ENCODE measurements around the gene BLNK. TPM values are rescaled to one million over a fixed set of nuclear protein-coding genes. Genes with fewer than 3 reads are reported as not detected.

The BLNK gene
- total and polyA plus RNA-seq, 2 donors (not counting 1 experiment from before 2014, with no cell fraction given) = 153 to 205 TPM

GRCh38 chr10:96228408-96228994 lies 42.9 kb downstream of the BLNK start:
- intact Hi-C loops (cut with micrococcal nuclease) = loop anchor here (5.0 kb wide), 1 partner anchor 211 kb away; no protein-coding TSS in a partner anchor
- CTCF ChIA-PET = interaction anchor here (1.3 to 18.4 kb wide), 27 partner anchors 11 to 229 kb away, joined by 3 to 964 read pairs (median 11); partner anchors contain the start of genes BLNK and DNTT
- WGBS (ENCODE audit: insufficient coverage) = 95% methylated on average over 5 of the region's 9 CpGs
- H3K27me3 ChIP-seq (replicated peaks in 1 of 4; ENCODE audit: control extremely low read depth in 1 of 4, control insufficient read depth in 3 of 4, insufficient read depth in 4 of 4, low read length in 3 of 4) = no peaks in the 10 kb centered on the region
- H3K9me3 Mint-ChIP-seq (ENCODE audit: insufficient read depth) = no peaks in the 10 kb centered on the region
- TF ChIP-seq EZH2 (IDR thresholded peaks at IDR 0.05; ENCODE audit: borderline replicate concordance, insufficient read depth, low read depth, low read length, poor library complexity, severe bottlenecking) = no peak
- no peak overlapping the region for H3K4me3 ChIP-seq (ENCODE audit: control extremely low read depth in 1 of 5, extremely low read depth in 1 of 5, insufficient read depth in 1 of 5, low read depth in 2 of 5, low read length in 4 of 5)
- H3K9ac ChIP-seq (ENCODE audit: low read length) = no peak overlapping the region
- no peaks in the 10 kb centered on the region for H3K9me3 ChIP-seq (ENCODE audit: control extremely low read depth in 1 of 3, control insufficient read depth in 2 of 3, insufficient read depth in 1 of 3, low read length in 2 of 3)
- no peak overlapping the region for H3K27ac ChIP-seq (ENCODE audit: low read length in 2 of 2)
- ATAC-seq (ENCODE audit: low read depth) (no peak), DNase-seq (no peak)
- peaks cover 19 to 27% of the 10 kb centered on the region in 2 donors for H3K4me1 ChIP-seq (ENCODE audit: control insufficient read depth in 2 of 2, insufficient read depth in 2 of 2, low read length in 2 of 2)
- peaks cover 54% of the 10 kb centered on the region for H4K20me1 ChIP-seq (ENCODE audit: control insufficient read depth, insufficient read depth, low read length, poor library complexity, severe bottlenecking)
- H3K27ac Mint-ChIP-seq = no peak overlapping the region
- H3K4me3 Mint-ChIP-seq = no peak overlapping the region
- peaks cover 0 to 95% of the 10 kb centered on the region in 2 experiments for H3K36me3 ChIP-seq (replicated peaks in 1 of 2; ENCODE audit: control extremely low read depth in 1 of 2, control insufficient read depth in 1 of 2, extremely low read depth in 1 of 2, insufficient read depth in 2 of 2, low read length in 1 of 2)
- H3K4me1 Mint-ChIP-seq = peaks cover 36% of the 10 kb centered on the region
- H3K27me3 Mint-ChIP-seq = no peaks in the 10 kb centered on the region
- POLR2A ChIA-PET = interaction anchor here (1.5 to 4.0 kb wide), 4 partner anchors 43 to 66 kb away, joined by 13 to 37 read pairs (median 22); partner anchors contain the start of gene BLNK
- no peak overlapping the region for H2AFZ ChIP-seq (ENCODE audit: insufficient read depth, low read depth, low read length, poor library complexity, severe bottlenecking)
- H3K79me2 ChIP-seq (ENCODE audit: control insufficient read depth, insufficient read depth, low read length) = peaks cover 84% of the 10 kb centered on the region
- H3K4me2 ChIP-seq (replicated peaks; ENCODE audit: low read depth, low read length, poor library complexity, severe bottlenecking) = no peak overlapping the region

DNA sequence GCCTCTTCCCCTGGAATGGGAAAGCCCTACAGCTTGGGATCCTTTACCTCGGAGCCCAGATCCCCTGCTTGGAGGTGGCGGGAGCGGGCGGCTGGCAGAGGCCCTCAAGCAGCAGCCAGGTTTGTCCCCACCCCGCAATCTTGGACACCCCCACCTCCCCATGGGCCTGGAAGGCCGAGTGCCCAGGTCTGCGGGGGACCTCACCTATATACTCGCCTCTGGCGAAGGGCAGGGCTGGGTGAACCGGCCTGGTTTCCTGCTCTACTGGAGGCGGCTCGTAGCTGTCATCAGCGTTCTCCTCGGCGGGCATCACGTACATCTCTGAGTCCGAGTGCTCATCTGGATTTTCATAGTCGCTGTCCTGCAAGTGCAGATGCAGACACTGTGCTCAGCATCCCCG lies 44.2 kb downstream of the BLNK start:
- Mint-ChIP-seq H3K4me3 (no peak overlapping the region), H3K27me3 (no peaks in the 10 kb centered on the region), H3K27ac (no peak overlapping the region), H3K4me1 (peaks cover 31% of the 10 kb centered on the region), H3K9me3 (ENCODE audit: insufficient read depth) (no peaks in the 10 kb centered on the region)
- H3K9me3 ChIP-seq (ENCODE audit: control extremely low read depth in 1 of 3, control insufficient read depth in 2 of 3, insufficient read depth in 1 of 3, low read length in 2 of 3) = no peaks in the 10 kb centered on the region
- H3K79me2 ChIP-seq (ENCODE audit: control insufficient read depth, insufficient read depth, low read length) = peaks cover 77% of the 10 kb centered on the region
- no peak overlapping the region for H3K4me2 ChIP-seq (replicated peaks; ENCODE audit: low read depth, low read length, poor library complexity, severe bottlenecking)
- no peaks in the 10 kb centered on the region for H3K27me3 ChIP-seq (replicated peaks in 1 of 4; ENCODE audit: control extremely low read depth in 1 of 4, control insufficient read depth in 3 of 4, insufficient read depth in 4 of 4, low read length in 3 of 4)
- TF ChIP-seq, protein P1, sequence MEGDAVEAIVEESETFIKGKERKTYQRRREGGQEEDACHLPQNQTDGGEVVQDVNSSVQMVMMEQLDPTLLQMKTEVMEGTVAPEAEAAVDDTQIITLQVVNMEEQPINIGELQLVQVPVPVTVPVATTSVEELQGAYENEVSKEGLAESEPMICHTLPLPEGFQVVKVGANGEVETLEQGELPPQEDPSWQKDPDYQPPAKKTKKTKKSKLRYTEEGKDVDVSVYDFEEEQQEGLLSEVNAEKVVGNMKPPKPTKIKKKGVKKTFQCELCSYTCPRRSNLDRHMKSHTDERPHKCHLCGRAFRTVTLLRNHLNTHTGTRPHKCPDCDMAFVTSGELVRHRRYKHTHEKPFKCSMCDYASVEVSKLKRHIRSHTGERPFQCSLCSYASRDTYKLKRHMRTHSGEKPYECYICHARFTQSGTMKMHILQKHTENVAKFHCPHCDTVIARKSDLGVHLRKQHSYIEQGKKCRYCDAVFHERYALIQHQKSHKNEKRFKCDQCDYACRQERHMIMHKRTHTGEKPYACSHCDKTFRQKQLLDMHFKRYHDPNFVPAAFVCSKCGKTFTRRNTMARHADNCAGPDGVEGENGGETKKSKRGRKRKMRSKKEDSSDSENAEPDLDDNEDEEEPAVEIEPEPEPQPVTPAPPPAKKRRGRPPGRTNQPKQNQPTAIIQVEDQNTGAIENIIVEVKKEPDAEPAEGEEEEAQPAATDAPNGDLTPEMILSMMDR (IDR thresholded peaks at IDR 0.05) = no peak
- no peak for TF ChIP-seq EZH2 (IDR thresholded peaks at IDR 0.05; ENCODE audit: borderline replicate concordance, insufficient read depth, low read depth, low read length, poor library complexity, severe bottlenecking)
- H4K20me1 ChIP-seq (ENCODE audit: control insufficient read depth, insufficient read depth, low read length, poor library complexity, severe bottlenecking) = peaks cover 66% of the 10 kb centered on the region
- POLR2A ChIA-PET = no interaction called here
- no peak overlapping the region for H2AFZ ChIP-seq (ENCODE audit: insufficient read depth, low read depth, low read length, poor library complexity, severe bottlenecking)
- peaks cover 1 to 95% of the 10 kb centered on the region in 2 experiments for H3K36me3 ChIP-seq (replicated peaks in 1 of 2; ENCODE audit: control extremely low read depth in 1 of 2, control insufficient read depth in 1 of 2, extremely low read depth in 1 of 2, insufficient read depth in 2 of 2, low read length in 1 of 2)
- no peak overlapping the region for H3K27ac ChIP-seq (ENCODE audit: low read length in 2 of 2)
- CTCF ChIA-PET = interaction anchor here (0.7 to 18.4 kb wide), 8 partner anchors 43 to 339 kb away, joined by 3 to 964 read pairs (median 18); partner anchors contain the start of genes BLNK and DNTT
- ATAC-seq (ENCODE audit: low read depth) (no peak), DNase-seq (no peak)
- H3K4me3 ChIP-seq (ENCODE audit: control extremely low read depth in 1 of 5, extremely low read depth in 1 of 5, insufficient read depth in 1 of 5, low read depth in 2 of 5, low read length in 4 of 5) = no peak overlapping the region
- H3K9ac ChIP-seq (ENCODE audit: low read length) = no peak overlapping the region
- 97% methylated on average over 19 of the region's 19 CpGs for WGBS (ENCODE audit: insufficient coverage)
- H3K4me1 ChIP-seq (ENCODE audit: control insufficient read depth in 2 of 2, insufficient read depth in 2 of 2, low read length in 2 of 2) = peaks cover 19 to 27% of the 10 kb centered on the region in 2 donors
- intact Hi-C loops (cut with micrococcal nuclease) = loop anchor here (5.0 kb wide), 1 partner anchor 210 kb away; no protein-coding TSS in a partner anchor

All from B cell (primary cell).